Measurements from ENCODE around the gene RNF169. TPM values are rescaled to one million over a fixed set of nuclear protein-coding genes. Genes with fewer than 3 reads are reported as not detected.

The RNF169 gene, protein sequence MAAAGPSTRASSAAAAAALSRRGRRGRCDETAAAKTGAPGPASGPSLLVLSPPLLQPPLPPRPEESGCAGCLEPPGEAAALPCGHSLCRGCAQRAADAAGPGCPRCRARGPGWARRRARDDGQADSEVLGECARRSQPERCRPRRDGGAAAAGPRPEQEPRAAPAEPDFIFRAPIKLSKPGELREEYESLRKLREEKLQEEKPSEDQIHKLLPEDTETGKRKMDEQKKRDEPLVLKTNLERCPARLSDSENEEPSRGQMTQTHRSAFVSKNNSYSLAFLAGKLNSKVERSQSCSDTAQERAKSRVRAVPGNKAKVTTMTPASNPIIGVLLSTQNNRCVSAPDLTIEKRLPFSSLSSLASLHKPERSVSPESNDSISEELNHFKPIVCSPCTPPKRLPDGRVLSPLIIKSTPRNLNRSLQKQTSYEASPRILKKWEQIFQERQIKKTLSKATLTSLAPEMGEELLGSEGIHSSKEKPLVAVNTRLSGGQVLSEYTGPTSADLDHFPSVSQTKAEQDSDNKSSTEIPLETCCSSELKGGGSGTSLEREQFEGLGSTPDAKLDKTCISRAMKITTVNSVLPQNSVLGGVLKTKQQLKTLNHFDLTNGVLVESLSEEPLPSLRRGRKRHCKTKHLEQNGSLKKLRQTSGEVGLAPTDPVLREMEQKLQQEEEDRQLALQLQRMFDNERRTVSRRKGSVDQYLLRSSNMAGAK
- 14.7 and 15.6 TPM in 2 replicates for total RNA-seq (2014; rRNA removed; shearing (Covaris generic))
- polyA plus RNA-seq (2015; cell fraction: cytosol; rRNA removed) = 5.1 and 9.0 TPM in 2 replicates
- polyA plus RNA-seq (2015; cell fraction: nucleus; rRNA removed) = 19.8 and 22.4 TPM in 2 replicates

- DNase-seq (ENCODE audit: low read depth, low spot score) = peak; percentile 99
- in situ Hi-C loops (cut with HindIII; ENCODE audit: low pct_unique_long_range_greater_than_20kb, low sequenced_read_pairs) = loop anchor here (25.0 kb wide), 1 partner anchor 136 kb away; no protein-coding TSS in a partner anchor
Measured at GRCh38 chr11:74748211-74749126, at the start of gene RNF169. Gene RNF169 (plus strand): TSS chr11:74748849. CDS start chr11:74748881, 32 bp downstream.

DNA sequence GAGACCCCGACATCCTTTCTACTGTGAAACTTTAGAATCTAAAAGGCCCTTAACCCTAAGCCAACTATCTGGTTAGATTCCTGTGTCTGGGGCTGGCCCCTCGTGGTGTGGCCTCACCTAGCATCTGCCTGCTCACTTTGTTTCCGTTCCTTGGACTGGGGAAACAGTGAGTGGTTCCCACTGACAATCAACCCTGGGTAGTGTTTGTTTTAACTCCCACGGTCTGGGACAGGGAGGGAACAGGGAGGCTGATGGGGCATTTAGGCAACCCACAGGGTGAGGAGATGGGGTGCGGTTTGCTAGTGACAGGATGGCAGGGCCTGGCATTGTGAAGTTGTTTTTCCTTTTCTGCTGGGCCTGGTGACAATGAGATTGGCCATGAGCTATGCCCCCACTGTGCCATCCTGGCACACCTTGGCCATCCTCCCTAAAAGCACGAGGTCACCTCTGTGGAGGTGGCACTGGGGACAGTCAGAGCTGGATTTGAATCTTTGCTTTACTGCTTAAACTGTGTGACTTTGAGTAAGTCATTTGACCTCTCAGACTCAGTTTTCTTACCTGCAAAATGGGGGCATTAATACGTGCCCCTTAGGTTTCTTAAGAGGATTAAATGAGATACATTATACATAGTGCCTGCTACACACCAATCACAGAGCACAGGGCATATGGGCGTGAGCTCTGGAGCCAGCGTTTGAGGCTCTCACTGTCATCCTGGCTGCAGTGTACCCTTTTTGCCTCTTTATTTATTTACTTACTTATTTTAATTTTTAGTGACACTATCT, 48.8 kb upstream of the RNF169 start:
- no peak for DNase-seq (ENCODE audit: low read depth, low spot score)
- in situ Hi-C loops (cut with HindIII; ENCODE audit: low pct_unique_long_range_greater_than_20kb, low sequenced_read_pairs) = no loop called here

- in situ Hi-C loops (cut with HindIII; ENCODE audit: low pct_unique_long_range_greater_than_20kb, low sequenced_read_pairs) = no loop called here
Measured at GRCh38 chr11:74701351-74701750, 47.3 kb upstream of the RNF169 start.

GRCh38 chr11:74702383-74703007, 46.2 kb upstream of the RNF169 start:
- in situ Hi-C loops (cut with HindIII; ENCODE audit: low pct_unique_long_range_greater_than_20kb, low sequenced_read_pairs) = no loop called here

More at GRCh38 chr11:74701351-74701750, 47.3 kb upstream of the RNF169 start:
- DNase-seq (ENCODE audit: low read depth, low spot score) = peak; percentile 84

GRCh38 chr11:74703211-74703610, 45.4 kb upstream of the RNF169 start:
- DNase-seq (ENCODE audit: low read depth, low spot score) = no peak
- in situ Hi-C loops (cut with HindIII; ENCODE audit: low pct_unique_long_range_greater_than_20kb, low sequenced_read_pairs) = no loop called here

More at GRCh38 chr11:74702383-74703007, 46.2 kb upstream of the RNF169 start:
- DNase-seq (ENCODE audit: low read depth, low spot score) = peak; percentile 88

- in situ Hi-C loops (cut with HindIII; ENCODE audit: low pct_unique_long_range_greater_than_20kb, low sequenced_read_pairs) = no loop called here
Measured at GRCh38 chr11:74707182-74707581, 41.5 kb upstream of the RNF169 start.

GRCh38 chr11:74707602-74708510, 40.8 kb upstream of the RNF169 start:
- in situ Hi-C loops (cut with HindIII; ENCODE audit: low pct_unique_long_range_greater_than_20kb, low sequenced_read_pairs) = no loop called here
- no peak for DNase-seq (ENCODE audit: low read depth, low spot score)

More at GRCh38 chr11:74707182-74707581, 41.5 kb upstream of the RNF169 start:
- DNase-seq (ENCODE audit: low read depth, low spot score) = no peak

GRCh38 chr11:74709175-74709574, 39.5 kb upstream of the RNF169 start:
- in situ Hi-C loops (cut with HindIII; ENCODE audit: low pct_unique_long_range_greater_than_20kb, low sequenced_read_pairs) = no loop called here
- DNase-seq (ENCODE audit: low read depth, low spot score) = no peak

GRCh38 chr11:74710281-74710938, 38.2 kb upstream of the RNF169 start:
- in situ Hi-C loops (cut with HindIII; ENCODE audit: low pct_unique_long_range_greater_than_20kb, low sequenced_read_pairs) = no loop called here

GRCh38 chr11:74713686-74714085, 35.0 kb upstream of the RNF169 start:
- no peak for DNase-seq (ENCODE audit: low read depth, low spot score)
- in situ Hi-C loops (cut with HindIII; ENCODE audit: low pct_unique_long_range_greater_than_20kb, low sequenced_read_pairs) = no loop called here

More at GRCh38 chr11:74710281-74710938, 38.2 kb upstream of the RNF169 start:
- no peak for DNase-seq (ENCODE audit: low read depth, low spot score)

DNA sequence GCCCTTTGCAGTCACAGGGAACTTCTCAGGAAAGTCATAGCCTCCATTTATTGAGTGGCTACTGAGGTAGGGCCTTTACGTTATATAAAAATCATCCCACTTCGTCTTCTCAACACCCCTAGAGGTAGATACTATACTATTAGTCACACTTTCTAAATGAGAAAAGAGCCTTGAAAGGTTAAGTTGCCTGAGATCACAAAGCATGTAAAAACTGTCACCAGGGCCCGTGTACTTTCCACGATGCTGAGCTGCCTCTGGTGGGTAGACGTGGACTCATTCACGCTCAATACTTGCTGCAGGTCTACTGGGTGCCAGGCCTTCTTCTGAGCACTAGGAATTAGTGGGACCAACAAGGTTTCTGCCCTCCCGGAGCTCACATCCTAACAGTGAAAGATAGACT, 33.7 kb upstream of the RNF169 start:
- DNase-seq (ENCODE audit: low read depth, low spot score) = no peak
- in situ Hi-C loops (cut with HindIII; ENCODE audit: low pct_unique_long_range_greater_than_20kb, low sequenced_read_pairs) = no loop called here

- in situ Hi-C loops (cut with HindIII; ENCODE audit: low pct_unique_long_range_greater_than_20kb, low sequenced_read_pairs) = no loop called here
- no peak for DNase-seq (ENCODE audit: low read depth, low spot score)
Measured at GRCh38 chr11:74717221-74717969, 31.3 kb upstream of the RNF169 start.

DNA sequence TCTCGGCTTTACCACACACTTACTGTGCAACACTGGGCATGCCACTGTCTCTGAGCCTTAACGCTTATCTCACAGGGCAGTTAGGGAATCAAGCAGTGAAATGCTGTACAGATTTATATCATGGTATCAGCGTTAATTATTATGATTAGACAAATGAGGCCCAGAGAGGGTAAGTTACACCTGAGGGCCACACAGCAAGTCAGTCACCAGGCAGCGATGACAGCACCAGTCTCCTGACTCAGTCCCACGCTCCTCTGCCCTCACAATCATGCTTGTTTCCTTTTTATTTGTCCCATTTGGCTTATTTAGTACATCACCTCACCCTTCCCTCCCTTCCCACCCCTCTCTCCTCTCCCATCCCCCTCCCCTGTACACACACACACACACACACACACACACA, 29.6 kb upstream of the RNF169 start:
- in situ Hi-C loops (cut with HindIII; ENCODE audit: low pct_unique_long_range_greater_than_20kb, low sequenced_read_pairs) = no loop called here
- no peak for DNase-seq (ENCODE audit: low read depth, low spot score)
